GM23338 (cell line): ENCODE results near the gene C17orf114.

Experiments
- ATAC-seq: fragments of 200-7000 bp; cut with Tn5 transposase; 3 replicates; pipeline ENCODE4 v1.9.1; 2020
- DNase-seq: peaks from one replicate; pipeline ENCODE4 v3.0.0-alpha.2; 2015; ENCODE audit warnings: low spot score
- H2AFZ ChIP-seq: fragments of 200-600 bp; sonication (generic); 2 replicates; pipeline ENCODE4 v1.8.0; 2016; ENCODE audit warnings: antibody characterized with exemption, mild to moderate bottlenecking, moderate library complexity
- H3F3A ChIP-seq: fragments of 200-600 bp; sonication (generic); replicated peaks from 2 replicates; pipeline ENCODE4 v1.8.0; 2017; ENCODE audit warnings: antibody characterized with exemption, mixed run types, low read depth
- H3K27ac ChIP-seq: fragments of 200-600 bp; sonication (generic); 2 replicates; pipeline ENCODE4 v1.6.1; 2016; ENCODE audit warnings: low read depth
- H3K27me3 ChIP-seq: fragments of 200-600 bp; sonication (generic); 2 replicates; pipeline ENCODE4 v1.8.0; 2016; ENCODE audit warnings: mild to moderate bottlenecking, mixed run types, moderate library complexity; ENCODE audit not compliant: insufficient read depth
- H3K36me3 ChIP-seq: fragments of 200-600 bp; sonication (generic); 2 replicates; pipeline ENCODE4 v1.8.0; 2016; ENCODE audit warnings: mild to moderate bottlenecking; ENCODE audit not compliant: insufficient read depth
- H3K4me1 ChIP-seq: fragments of 200-600 bp; sonication (generic); 2 replicates; pipeline ENCODE4 v1.8.0; 2016; ENCODE audit warnings: mild to moderate bottlenecking, moderate library complexity; ENCODE audit not compliant: insufficient read depth
- H3K4me2 ChIP-seq: fragments of 200-600 bp; sonication (generic); 2 replicates; pipeline ENCODE4 v1.7.1; 2017; ENCODE audit warnings: mixed run types
- H3K4me3 ChIP-seq: fragments of 200-600 bp; sonication (generic); 2 replicates; pipeline ENCODE4 v1.6.1; 2016; ENCODE audit warnings: mixed run types
- H3K79me2 ChIP-seq: fragments of 200-600 bp; sonication (generic); replicated peaks from 2 replicates; pipeline ENCODE4 v1.8.0; 2017; ENCODE audit warnings: mild to moderate bottlenecking; ENCODE audit not compliant: insufficient read depth
- H3K9me2 ChIP-seq: fragments of 200-600 bp; sonication (generic); 2 replicates; pipeline ENCODE4 v1.8.0; 2017; ENCODE audit not compliant: insufficient read depth
- H4K20me1 ChIP-seq: fragments of 200-600 bp; sonication (generic); replicated peaks from 2 replicates; pipeline ENCODE4 v1.8.0; 2017; ENCODE audit warnings: mild to moderate bottlenecking; ENCODE audit not compliant: insufficient read depth
- H3K27ac Mint-ChIP-seq: 2 replicates; pipeline ENCODE4 v1.8.0; 2020; ENCODE audit warnings: inconsistent platforms, mild to moderate bottlenecking, moderate library complexity, mixed read lengths
- H3K27me3 Mint-ChIP-seq: 3 replicates; pipeline ENCODE4 v1.8.0; 2022; ENCODE audit warnings: low read depth, mild to moderate bottlenecking, moderate library complexity, mixed read lengths, inconsistent platforms; ENCODE audit not compliant: insufficient read depth, poor library complexity
- H3K36me3 Mint-ChIP-seq: 3 replicates; pipeline ENCODE4 v1.8.0; 2021; ENCODE audit warnings: low read depth, mild to moderate bottlenecking, inconsistent platforms, moderate library complexity, mixed read lengths
- H3K4me1 Mint-ChIP-seq: 3 replicates; pipeline ENCODE4 v1.8.0; 2020; ENCODE audit warnings: mild to moderate bottlenecking, inconsistent platforms, mixed read lengths
- H3K4me3 Mint-ChIP-seq: 3 replicates; pipeline ENCODE4 v1.8.0; 2021; ENCODE audit warnings: moderate library complexity, mild to moderate bottlenecking, inconsistent platforms, mixed read lengths
- H3K9me3 Mint-ChIP-seq: 3 replicates; pipeline ENCODE4 v1.8.0; 2020; ENCODE audit warnings: moderate library complexity, mild to moderate bottlenecking, inconsistent platforms, mixed read lengths
- CREB1 ChIP-seq: fragments of 250-450 bp; sonication (Bioruptor Pico); IDR thresholded peaks from 2 replicates; pipeline ENCODE4 v1.5.0; 2020; ENCODE audit warnings: low read depth, mild to moderate bottlenecking, moderate library complexity
- CTCF ChIP-seq, 2 experiments: fragments of 200-600 bp in 1 of 2; sonication (generic) in 1 of 2; conservative IDR thresholded peaks; 2 replicates each; pipeline versions ENCODE4 v1.5.1 to v1.6.1; 2016 to 2017; ENCODE audit warnings: antibody characterized with exemption in 2 of 2, low read depth in 2 of 2, mild to moderate bottlenecking in 2 of 2, moderate library complexity in 1 of 2
- ETS1 ChIP-seq: IDR thresholded peaks from 2 replicates; pipeline ENCODE4 v1.6.1; 2016; ENCODE audit warnings: antibody characterized with exemption
- EZH2 ChIP-seq: fragments of 200-600 bp; sonication (generic); IDR thresholded peaks from one replicate; pipeline ENCODE4 v1.8.0; 2017; ENCODE audit warnings: antibody characterized with exemption, mild to moderate bottlenecking, low read depth; ENCODE audit not compliant: unreplicated experiment
- NANOG ChIP-seq: IDR thresholded peaks from 2 replicates; pipeline ENCODE4 v1.6.1; 2016; ENCODE audit warnings: antibody characterized with exemption, borderline replicate concordance
- POLR2AphosphoS5 ChIP-seq: IDR thresholded peaks from 2 replicates; pipeline ENCODE4 v1.6.1; 2016; ENCODE audit warnings: antibody characterized with exemption, low read depth
- STAT1 ChIP-seq: IDR thresholded peaks from one replicate; pipeline ENCODE4 v1.6.1; 2016; ENCODE audit warnings: antibody characterized with exemption; ENCODE audit not compliant: unreplicated experiment
- ZNF114 ChIP-seq: fragments of 250-450 bp; sonication (Bioruptor Pico); IDR thresholded peaks from 2 replicates; pipeline ENCODE4 v1.5.0; 2020; ENCODE audit warnings: mild to moderate bottlenecking, moderate library complexity
- ZNF331 ChIP-seq: fragments of 250-450 bp; sonication (Bioruptor Pico); IDR thresholded peaks from 2 replicates; pipeline ENCODE4 v1.5.0; 2020; ENCODE audit warnings: low read depth, mild to moderate bottlenecking, moderate library complexity
- ZNF462 ChIP-seq: fragments of 250-450 bp; sonication (Bioruptor Pico); IDR thresholded peaks from 2 replicates; pipeline ENCODE4 v1.5.0; 2020; ENCODE audit warnings: mild to moderate bottlenecking, moderate library complexity

The C17orf114 gene

GRCh38 chr17:4786106-4786511 lies 16.0 kb downstream of the C17orf114 start, which contains the start of gene VMO1 (continued):
- TF ChIP-seq ETS1 (no peak), STAT1 (no peak), ZNF462 (CRISPR knock-in tag) (no peak), POLR2AphosphoS5 (no peak), ZNF114 (CRISPR knock-in tag) (no peak), NANOG (no peak)

GRCh38 chr17:4785311-4786105 lies 16.6 kb downstream of the C17orf114 start:
- Histone ChIP-seq H4K20me1 (no peaks in the 10 kb centered on the region), H3K27me3 (peaks cover 21% of the 10 kb centered on the region), H3K9me2 (no peaks in the 10 kb centered on the region), H3K36me3 (no peaks in the 10 kb centered on the region), H3K27ac (no peak overlapping the region), H3F3A (peaks cover 19% of the 10 kb centered on the region; the same call in 1 of the 2 replicates), H2AFZ (peak overlapping the region; percentile 59; the same call in 1 of the 2 replicates), H3K4me2 (no peak overlapping the region), H3K79me2 (no peaks in the 10 kb centered on the region), H3K4me1 (peaks cover 30% of the 10 kb centered on the region), H3K4me3 (no peak overlapping the region)
- DNase-seq, result no peak
- Mint-ChIP-seq H3K27me3 (peaks cover 31% of the 10 kb centered on the region), H3K4me1 (peaks cover 25% of the 10 kb centered on the region), H3K36me3 (peaks cover 5% of the 10 kb centered on the region; the same call in 1 of the 3 replicates), H3K9me3 (no peaks in the 10 kb centered on the region; the same call in 2 of the 3 replicates), H3K4me3 (no peak overlapping the region), H3K27ac (no peak overlapping the region)
- ATAC-seq, result no peak
- TF ChIP-seq CREB1 (CRISPR knock-in tag) (no peak), ZNF331 (CRISPR knock-in tag) (no peak), ETS1 (no peak), STAT1 (no peak), EZH2 (no peak), POLR2AphosphoS5 (no peak), CTCF (conservative IDR thresholded peaks at IDR 0.05; ENCODE audit: low read depth in 2 of 2) (no peak)
